HEK293 (cell line): ENCODE results near the gene ARID4A.

Experiments used
- CTCF ChIA-PET: fragments of 350-600 bp; formaldehyde crosslinking; extraction: SDS; loops from one replicate; lab custom pipeline; 2021; ENCODE audit warnings: antibody characterized with exemption; lab: Yijun Ruan, JAX
- POLR2A ChIA-PET: fragments of 300-600 bp; formaldehyde crosslinking; extraction: SDS; loops from one replicate; lab custom pipeline; 2020; ENCODE audit warnings: antibody characterized with exemption, inconsistent platforms; lab: Yijun Ruan, JAX
- H3K27ac ChIP-seq: fragments of 200-500 bp; sonication (Bioruptor generic); 2 replicates; pipeline ENCODE4 v1.5.1; 2014; ENCODE audit warnings: low read depth, low read length, control low read depth, inconsistent platforms; ENCODE audit errors: extremely low read depth
- H3K36me3 ChIP-seq, 2 experiments: fragments of 200-500 bp in 1 of 2; sonication (Bioruptor generic) in 1 of 2; 1 replicate in 1 of 2; 2 replicates in 1 of 2; pipeline ENCODE4 v1.5.1; 2014 to 2017; ENCODE audit warnings: inconsistent platforms in 2 of 2, low read length in 2 of 2; ENCODE audit not compliant: control insufficient read depth in 2 of 2, insufficient read depth in 1 of 2
- H3K4me1 ChIP-seq: fragments of 200-500 bp; sonication (Bioruptor generic); 2 replicates; pipeline ENCODE4 v1.5.1; 2014; ENCODE audit warnings: mild to moderate bottlenecking, low read length, inconsistent platforms; ENCODE audit not compliant: control insufficient read depth, insufficient read depth
- H3K4me3 ChIP-seq: 2 replicates; pipeline ENCODE4 v1.5.1; 2011; ENCODE audit warnings: low read depth, mild to moderate bottlenecking, control low read depth, low read length, moderate library complexity
- H3K9me3 ChIP-seq: fragments of 200-500 bp; sonication (Bioruptor generic); 2 replicates; pipeline ENCODE4 v1.5.1; 2014; ENCODE audit warnings: low read depth, low read length, inconsistent platforms; ENCODE audit not compliant: control insufficient read depth, insufficient read depth
- BCL11B ChIP-seq: fragments of 450-650 bp; formaldehyde crosslinking; IDR thresholded peaks from 2 replicates; pipeline ENCODE4 v1.5.1; 2016; ENCODE audit warnings: low read depth, missing biosample characterization, missing genetic modification characterization
- ELK4 ChIP-seq: IDR thresholded peaks from 2 replicates; pipeline ENCODE4 v1.6.1; 2011; ENCODE audit warnings: mild to moderate bottlenecking, low read depth, low read length, borderline replicate concordance
- GFI1B ChIP-seq: fragments of 450-650 bp; formaldehyde crosslinking; IDR thresholded peaks from 2 replicates; pipeline ENCODE4 v1.5.1; 2016; ENCODE audit warnings: missing biosample characterization, missing genetic modification characterization
- GLI4 ChIP-seq: fragments of 450-650 bp; formaldehyde crosslinking; IDR thresholded peaks from 2 replicates; pipeline ENCODE4 v1.5.1; 2016; ENCODE audit warnings: missing biosample characterization, missing genetic modification characterization
- KLF1 ChIP-seq: fragments of 450-650 bp; formaldehyde crosslinking; IDR thresholded peaks from 2 replicates; pipeline ENCODE4 v1.5.1; 2016; ENCODE audit warnings: missing biosample characterization, missing genetic modification characterization
- KLF10 ChIP-seq: fragments of 450-650 bp; IDR thresholded peaks from 2 replicates; pipeline ENCODE4 v1.5.1; 2018; ENCODE audit warnings: missing biosample characterization, mild to moderate bottlenecking, missing genetic modification characterization
- KLF16 ChIP-seq: fragments of 450-650 bp; formaldehyde crosslinking; IDR thresholded peaks from 2 replicates; pipeline ENCODE4 v1.5.1; 2017; ENCODE audit warnings: missing biosample characterization, missing genetic modification characterization
- KLF8 ChIP-seq: fragments of 450-650 bp; formaldehyde crosslinking; IDR thresholded peaks from 2 replicates; pipeline ENCODE4 v1.5.1; 2016; ENCODE audit warnings: missing biosample characterization, missing genetic modification characterization
- KLF9 ChIP-seq: fragments of 450-650 bp; formaldehyde crosslinking; IDR thresholded peaks from 2 replicates; pipeline ENCODE4 v1.5.1; 2016; ENCODE audit warnings: missing biosample characterization, missing genetic modification characterization, low read depth
- PRDM6 ChIP-seq: fragments of 450-650 bp; formaldehyde crosslinking; IDR thresholded peaks from 2 replicates; pipeline ENCODE4 v1.5.1; 2017; ENCODE audit warnings: missing biosample characterization, missing genetic modification characterization
- RBAK ChIP-seq: fragments of 450-650 bp; formaldehyde crosslinking; IDR thresholded peaks from 2 replicates; pipeline ENCODE4 v1.5.1; 2016; ENCODE audit warnings: missing biosample characterization, missing genetic modification characterization
- SP3 ChIP-seq: fragments of 450-650 bp; formaldehyde crosslinking; IDR thresholded peaks from 2 replicates; pipeline ENCODE4 v1.5.1; 2016; ENCODE audit warnings: missing biosample characterization, missing genetic modification characterization
- ZBTB17 ChIP-seq: fragments of 450-650 bp; formaldehyde crosslinking; IDR thresholded peaks from 2 replicates; pipeline ENCODE4 v1.5.1; 2016; ENCODE audit warnings: missing biosample characterization, missing genetic modification characterization
- ZNF174 ChIP-seq: fragments of 450-650 bp; formaldehyde crosslinking; IDR thresholded peaks from 2 replicates; pipeline ENCODE4 v1.5.0; 2017; ENCODE audit warnings: missing biosample characterization, mild to moderate bottlenecking, missing genetic modification characterization
- ZNF280C ChIP-seq: fragments of 450-650 bp; formaldehyde crosslinking; IDR thresholded peaks from 2 replicates; pipeline ENCODE4 v1.5.1; 2016; ENCODE audit warnings: missing biosample characterization, missing genetic modification characterization
- ZNF350 ChIP-seq: fragments of 450-650 bp; formaldehyde crosslinking; IDR thresholded peaks from 2 replicates; pipeline ENCODE4 v1.5.0; 2017; ENCODE audit warnings: missing biosample characterization, mild to moderate bottlenecking, missing genetic modification characterization
- ZNF362 ChIP-seq: fragments of 450-650 bp; formaldehyde crosslinking; IDR thresholded peaks from 2 replicates; pipeline ENCODE4 v1.5.1; 2016; ENCODE audit warnings: missing biosample characterization, missing genetic modification characterization
- ZNF366 ChIP-seq: fragments of 450-650 bp; formaldehyde crosslinking; conservative IDR thresholded peaks from 2 replicates; pipeline ENCODE4 v1.5.1; 2016; ENCODE audit warnings: missing biosample characterization, missing genetic modification characterization
- ZNF398 ChIP-seq: fragments of 450-650 bp; formaldehyde crosslinking; IDR thresholded peaks from 2 replicates; pipeline ENCODE4 v1.5.1; 2017; ENCODE audit warnings: missing biosample characterization, missing genetic modification characterization
- ZNF48 ChIP-seq: fragments of 450-650 bp; formaldehyde crosslinking; IDR thresholded peaks from 2 replicates; pipeline ENCODE4 v1.5.1; 2016; ENCODE audit warnings: missing biosample characterization, missing genetic modification characterization
- ZNF600 ChIP-seq: fragments of 450-650 bp; formaldehyde crosslinking; IDR thresholded peaks from 2 replicates; pipeline ENCODE4 v1.5.1; 2016; ENCODE audit warnings: missing biosample characterization, missing genetic modification characterization
- ZNF692 ChIP-seq: fragments of 450-650 bp; formaldehyde crosslinking; IDR thresholded peaks from 2 replicates; pipeline ENCODE4 v1.5.1; 2016; ENCODE audit warnings: missing biosample characterization, missing genetic modification characterization
- ZNF707 ChIP-seq: fragments of 450-650 bp; formaldehyde crosslinking; IDR thresholded peaks from 2 replicates; pipeline ENCODE4 v1.5.1; 2016; ENCODE audit warnings: missing biosample characterization, missing genetic modification characterization
- ZNF837 ChIP-seq: fragments of 450-650 bp; formaldehyde crosslinking; IDR thresholded peaks from 2 replicates; pipeline ENCODE4 v1.5.1; 2016; ENCODE audit warnings: missing biosample characterization, missing genetic modification characterization

Gene ARID4A

GRCh38 chr14:58298477-58299400 is at the start of gene ARID4A (continued):
- TF ChIP-seq KLF9 (tag by site-specific recombination) (peak; percentile 34; the same call in 1 of the 2 replicates), RBAK (no peak), ZNF692 (tag by site-specific recombination) (peak; percentile 36; the same call in 1 of the 2 replicates), ELK4 (no peak), ZBTB17 (tag by site-specific recombination) (peak; percentile 66; the same call in 1 of the 2 replicates), ZNF600 (tag by site-specific recombination) (peak; percentile 49; the same call in 1 of the 2 replicates), BCL11B (tag by site-specific recombination) (no peak), KLF1 (no peak), ZNF362 (tag by site-specific recombination) (no peak), PRDM6 (tag by site-specific recombination) (no peak), KLF10 (tag by site-specific recombination) (no peak), KLF8 (tag by site-specific recombination) (no peak), KLF16 (tag by site-specific recombination) (no peak; the same call in 1 of the 2 replicates), ZNF398 (0 out of 2 replicates have a peak, but pooled peaks have one; percentile 16)

- CTCF ChIA-PET: no interaction called here
- no peak for TF ChIP-seq ZNF174 (tag by site-specific recombination)
- no peak for TF ChIP-seq ZNF366 (tag by site-specific recombination)
- TF ChIP-seq ZNF48 (tag by site-specific recombination): no peak
- no peak for TF ChIP-seq ZNF837 (tag by site-specific recombination)
- no peak for TF ChIP-seq ZNF280C (tag by site-specific recombination)
- no peak for TF ChIP-seq ZNF707 (tag by site-specific recombination)
- no peak for TF ChIP-seq ZNF350
- no peak for TF ChIP-seq GFI1B (tag by site-specific recombination)
- TF ChIP-seq SP3 (tag by site-specific recombination): no peak
- no peak for TF ChIP-seq GLI4 (tag by site-specific recombination)
- no peak for TF ChIP-seq BCL11B (tag by site-specific recombination)
- POLR2A ChIA-PET: no interaction called here
- H3K4me3 ChIP-seq: no peak overlapping the region
- no peaks in the 10 kb centered on the region for H3K9me3 ChIP-seq
- peaks cover 52 to 73% of the 10 kb centered on the region in 2 experiments for H3K36me3 ChIP-seq
- H3K4me1 ChIP-seq: peaks cover 9% of the 10 kb centered on the region; the same call in 1 of the 2 replicates
- no peak overlapping the region for H3K27ac ChIP-seq
Measured at GRCh38 chr14:58249611-58250010, 48.7 kb upstream of the ARID4A start.
